Measurements from ENCODE around the gene TIGD7. TPM values are rescaled to one million over a fixed set of nuclear protein-coding genes. Genes with fewer than 3 reads are reported as not detected.

Gene TIGD7, protein sequence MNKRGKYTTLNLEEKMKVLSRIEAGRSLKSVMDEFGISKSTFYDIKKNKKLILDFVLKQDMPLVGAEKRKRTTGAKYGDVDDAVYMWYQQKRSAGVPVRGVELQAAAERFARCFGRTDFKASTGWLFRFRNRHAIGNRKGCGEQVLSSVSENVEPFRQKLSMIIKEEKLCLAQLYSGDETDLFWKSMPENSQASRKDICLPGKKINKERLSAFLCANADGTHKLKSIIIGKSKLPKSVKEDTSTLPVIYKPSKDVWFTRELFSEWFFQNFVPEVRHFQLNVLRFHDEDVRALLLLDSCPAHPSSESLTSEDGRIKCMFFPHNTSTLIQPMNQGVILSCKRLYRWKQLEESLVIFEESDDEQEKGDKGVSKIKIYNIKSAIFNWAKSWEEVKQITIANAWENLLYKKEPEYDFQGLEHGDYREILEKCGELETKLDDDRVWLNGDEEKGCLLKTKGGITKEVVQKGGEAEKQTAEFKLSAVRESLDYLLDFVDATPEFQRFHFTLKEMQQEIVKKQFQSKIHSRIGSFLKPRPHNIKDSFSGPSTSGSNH
- total RNA-seq: 10 to 100 TPM in 1 of 4 donors, 1 to 10 TPM in 3; 1.2 to 14.9 (median 2.9) TPM

DNA sequence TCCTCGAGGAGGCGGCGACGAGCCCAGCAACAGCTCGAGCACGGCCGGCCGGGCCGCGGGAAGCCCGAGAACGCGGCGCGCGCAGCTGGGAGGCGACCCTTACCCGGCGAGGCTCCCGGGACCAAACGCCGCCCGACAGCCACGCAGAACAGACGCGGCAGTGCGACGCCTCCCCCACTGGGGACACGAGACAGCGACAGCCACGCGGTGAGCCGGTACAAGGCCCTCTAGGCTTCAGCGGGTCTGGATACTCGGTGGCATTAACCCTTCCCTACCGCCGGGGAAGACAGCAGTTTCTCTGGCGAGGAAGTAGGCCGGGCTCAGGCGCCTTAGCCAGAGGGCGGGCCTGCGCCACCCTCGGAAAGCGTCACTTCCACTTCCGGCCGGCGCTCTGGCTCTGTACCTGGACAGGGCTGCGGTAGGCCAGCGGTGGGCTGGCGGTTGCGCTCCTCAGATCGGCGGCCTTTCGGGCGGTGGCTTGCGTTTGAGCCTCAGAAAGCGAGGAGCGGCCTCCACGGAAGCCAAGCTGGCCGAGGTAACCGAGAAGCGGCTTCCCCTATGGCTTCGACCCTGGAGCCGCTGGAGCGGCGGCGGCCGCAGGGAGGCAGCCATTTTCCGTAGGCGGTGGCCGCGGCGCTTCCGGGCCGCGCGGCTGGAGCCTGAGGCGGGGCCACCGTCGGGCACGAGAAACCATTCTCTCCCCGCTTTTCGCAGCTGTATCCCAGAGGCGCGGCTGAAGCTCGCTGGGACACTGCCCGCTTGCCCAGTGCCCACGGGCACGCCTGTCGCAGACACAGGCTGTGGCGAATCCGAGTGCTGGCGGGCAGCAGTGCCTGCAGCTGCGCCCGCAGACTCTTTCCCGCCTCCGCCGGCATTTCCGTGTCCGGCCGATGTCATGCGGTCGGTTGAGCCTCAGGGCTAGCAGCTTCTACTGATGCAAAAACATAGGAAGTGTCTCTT, at the start of gene TIGD7, which contains the start of gene ZNF75A:
TIGD7 (minus strand) TSS at position 322 of the 960 bp plus-strand sequence. CDS start 4,816 bp downstream, outside the sequence.
ZNF75A (plus strand) TSS at position 389 of the 960 bp plus-strand sequence. CDS start 2,932 bp downstream, outside the sequence.
- peak; percentile 78 to 93 (median 92) for DNase-seq
- Histone ChIP-seq H3K4me1 (peaks cover 0 to 9% (median 0%) of the 10 kb centered on the region in 4 donors), H3K27ac (peak within 1 kb of the TSS; percentile 87 to 92 (median 90)), H3K9me3 (peaks cover 0 to 57% (median 2%) of the 10 kb centered on the region in 4 donors), H3K4me3 (peak within 1 kb of the TSS; percentile 64 to 84 (median 81)), H3K27me3 (no peaks in the 10 kb centered on the region), H3K36me3 (peaks cover 0 to 39% (median 0%) of the 10 kb centered on the region in 3 donors)
- TF ChIP-seq, protein P1, sequence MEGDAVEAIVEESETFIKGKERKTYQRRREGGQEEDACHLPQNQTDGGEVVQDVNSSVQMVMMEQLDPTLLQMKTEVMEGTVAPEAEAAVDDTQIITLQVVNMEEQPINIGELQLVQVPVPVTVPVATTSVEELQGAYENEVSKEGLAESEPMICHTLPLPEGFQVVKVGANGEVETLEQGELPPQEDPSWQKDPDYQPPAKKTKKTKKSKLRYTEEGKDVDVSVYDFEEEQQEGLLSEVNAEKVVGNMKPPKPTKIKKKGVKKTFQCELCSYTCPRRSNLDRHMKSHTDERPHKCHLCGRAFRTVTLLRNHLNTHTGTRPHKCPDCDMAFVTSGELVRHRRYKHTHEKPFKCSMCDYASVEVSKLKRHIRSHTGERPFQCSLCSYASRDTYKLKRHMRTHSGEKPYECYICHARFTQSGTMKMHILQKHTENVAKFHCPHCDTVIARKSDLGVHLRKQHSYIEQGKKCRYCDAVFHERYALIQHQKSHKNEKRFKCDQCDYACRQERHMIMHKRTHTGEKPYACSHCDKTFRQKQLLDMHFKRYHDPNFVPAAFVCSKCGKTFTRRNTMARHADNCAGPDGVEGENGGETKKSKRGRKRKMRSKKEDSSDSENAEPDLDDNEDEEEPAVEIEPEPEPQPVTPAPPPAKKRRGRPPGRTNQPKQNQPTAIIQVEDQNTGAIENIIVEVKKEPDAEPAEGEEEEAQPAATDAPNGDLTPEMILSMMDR (IDR thresholded peaks at IDR 0.05): peak in 3 of 6 experiments; percentile 28 to 41 (median 40)
- TF ChIP-seq POLR2A (IDR thresholded peaks at IDR 0.05): peak; percentile 81 to 82

DNA sequence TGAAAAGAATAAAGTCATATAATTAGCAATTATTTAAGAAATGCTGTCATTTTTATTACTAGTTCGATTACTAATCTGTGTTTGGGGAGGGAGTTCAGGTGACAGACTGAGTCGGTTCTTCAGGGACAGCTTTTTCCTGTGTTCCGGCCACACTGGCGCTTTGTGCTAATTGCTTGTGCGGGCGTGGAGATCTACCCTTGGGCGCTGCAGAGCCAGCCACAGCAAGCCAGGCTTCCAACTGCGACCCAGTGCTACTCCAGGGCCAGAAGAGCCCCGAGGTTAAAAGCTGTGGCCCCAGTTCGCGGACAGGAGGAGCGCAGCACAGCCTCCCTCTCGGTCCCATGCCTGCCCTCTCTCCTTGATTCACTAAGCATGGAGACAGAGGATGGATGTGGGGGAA, 43.9 kb upstream of the TIGD7 start:
- Histone ChIP-seq H3K9me3 (no peaks in the 10 kb centered on the region), H3K27ac (no peak overlapping the region), H3K27me3 (no peaks in the 10 kb centered on the region), H3K4me3 (no peak overlapping the region), H3K36me3 (no peaks in the 10 kb centered on the region), H3K4me1 (no peaks in the 10 kb centered on the region)
- no peak for TF ChIP-seq POLR2A (IDR thresholded peaks at IDR 0.05)
- TF ChIP-seq, protein P1 (IDR thresholded peaks at IDR 0.05): no peak
- no peak for DNase-seq

DNA sequence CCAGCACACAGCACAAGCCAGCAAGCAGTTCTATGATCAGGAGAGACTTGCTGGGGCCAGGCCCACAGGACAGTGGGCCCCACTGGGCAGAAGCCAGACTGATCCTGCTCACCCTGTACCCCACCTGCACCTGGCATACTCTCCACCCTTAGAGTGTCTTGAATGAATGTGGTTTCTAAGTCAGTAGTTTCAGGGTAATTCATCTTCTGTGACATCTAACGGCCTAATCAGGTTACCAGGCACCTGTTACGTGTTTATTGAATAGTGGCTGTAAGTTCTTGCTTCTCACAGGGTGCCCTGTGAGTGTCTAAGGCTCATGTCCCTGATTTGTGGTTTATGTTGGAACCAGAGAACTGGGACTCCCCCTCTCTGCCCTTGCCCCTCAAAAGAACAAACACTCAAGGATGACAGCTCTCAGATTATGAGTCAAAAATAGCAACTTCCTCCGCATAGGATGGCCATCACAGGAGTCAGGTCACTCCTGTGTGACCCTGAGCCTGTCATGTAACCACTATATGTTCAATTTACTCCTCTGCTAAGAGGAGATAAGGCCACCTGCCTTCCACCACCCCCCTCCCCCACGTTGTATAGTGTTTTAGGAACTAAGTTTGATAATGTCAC, 43.4 kb upstream of the TIGD7 start:
- Histone ChIP-seq H3K4me1 (no peaks in the 10 kb centered on the region), H3K27ac (no peak overlapping the region), H3K27me3 (no peaks in the 10 kb centered on the region), H3K4me3 (no peak overlapping the region), H3K36me3 (no peaks in the 10 kb centered on the region), H3K9me3 (no peaks in the 10 kb centered on the region)
- no peak for DNase-seq
- no peak for TF ChIP-seq POLR2A (IDR thresholded peaks at IDR 0.05)
- TF ChIP-seq, protein P1 (IDR thresholded peaks at IDR 0.05): no peak

DNA sequence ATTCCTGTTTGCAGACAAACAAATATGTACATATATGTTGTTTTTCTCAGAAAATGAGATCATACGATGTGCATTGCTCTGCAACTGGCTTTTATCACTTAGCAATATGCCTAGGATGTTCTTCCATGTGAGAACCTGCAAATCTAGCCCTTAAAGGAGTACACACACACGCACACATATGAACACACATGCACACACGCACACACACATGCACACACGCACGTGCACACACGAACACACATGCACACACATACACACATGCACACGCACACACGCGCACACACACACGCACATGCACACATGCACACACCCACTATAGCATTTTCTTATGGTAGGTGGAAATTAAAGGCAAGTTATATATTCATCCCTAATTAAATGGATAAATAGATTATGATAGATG, 42.4 kb upstream of the TIGD7 start:
- no peak overlapping the region for H3K4me3 ChIP-seq
- no peaks in the 10 kb centered on the region for H3K9me3 ChIP-seq
- H3K27ac ChIP-seq: no peak overlapping the region
- TF ChIP-seq POLR2A (IDR thresholded peaks at IDR 0.05): no peak
- TF ChIP-seq, protein P1 (IDR thresholded peaks at IDR 0.05): no peak
- H3K36me3 ChIP-seq: no peaks in the 10 kb centered on the region
- H3K27me3 ChIP-seq: no peaks in the 10 kb centered on the region
- DNase-seq: no peak
- H3K4me1 ChIP-seq: no peaks in the 10 kb centered on the region

DNA sequence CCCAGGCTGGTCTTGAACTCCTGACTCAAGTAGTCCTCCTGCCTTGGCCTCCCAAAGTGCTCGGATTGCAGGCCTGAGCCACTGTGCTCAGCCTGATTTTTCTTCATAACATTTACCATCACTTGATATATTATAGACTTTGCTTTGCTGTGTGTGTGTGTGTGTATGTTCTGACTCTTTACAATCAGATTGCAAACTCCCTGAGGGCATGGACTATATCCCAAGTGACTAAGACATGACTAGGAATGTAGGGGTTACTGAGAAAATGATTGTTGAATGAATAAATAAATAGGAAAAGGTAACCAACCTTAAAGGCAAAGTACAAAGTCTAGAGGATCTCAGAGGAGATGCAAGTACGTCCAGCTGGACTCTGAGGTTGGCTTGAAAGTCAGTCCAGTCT, 40.8 kb upstream of the TIGD7 start:
- Histone ChIP-seq H3K4me1 (no peaks in the 10 kb centered on the region), H3K4me3 (no peak overlapping the region), H3K27ac (no peak overlapping the region), H3K27me3 (no peaks in the 10 kb centered on the region), H3K9me3 (no peaks in the 10 kb centered on the region), H3K36me3 (no peaks in the 10 kb centered on the region)
- no peak for DNase-seq
- TF ChIP-seq, protein P1 (IDR thresholded peaks at IDR 0.05): no peak
- TF ChIP-seq POLR2A (IDR thresholded peaks at IDR 0.05): no peak
